Mucosa of stomach (tissue), 1 donor: Measurements from ENCODE around the gene CD164L2.
"Not testable (repeated sequence)": the region's sequence is repeated elsewhere in the genome, so short reads cannot be mapped to it uniquely, and the experiment has no call there.

ENCODE experiments used
- H3K27me3 ChIP-seq: one replicate; pipeline ENCODE4 v1.7.0; 2013; ENCODE audit warnings: mild to moderate bottlenecking, low read length; ENCODE audit not compliant: control insufficient read depth, insufficient read depth
- H3K36me3 ChIP-seq: one replicate; pipeline ENCODE4 v1.7.0; 2013; ENCODE audit warnings: low read length; ENCODE audit not compliant: control insufficient read depth, insufficient read depth
- H3K4me1 ChIP-seq: one replicate; pipeline ENCODE4 v1.7.0; 2013; ENCODE audit warnings: mild to moderate bottlenecking, low read length; ENCODE audit not compliant: control insufficient read depth, insufficient read depth
- H3K4me3 ChIP-seq: one replicate; pipeline ENCODE4 v1.7.0; 2013; ENCODE audit warnings: low read length
- H3K9ac ChIP-seq: one replicate; pipeline ENCODE4 v1.7.0; 2013; ENCODE audit warnings: mild to moderate bottlenecking, low read length, moderate library complexity
- H3K9me3 ChIP-seq: one replicate; pipeline ENCODE4 v1.7.0; 2013; ENCODE audit warnings: mild to moderate bottlenecking, low read length, moderate library complexity; ENCODE audit not compliant: control insufficient read depth
- donor health status: Pancreatic carcinoma.

The CD164L2 gene

GRCh38 chr1:27393641-27394281, 10.6 kb upstream of the CD164L2 start:
- Histone ChIP-seq H3K9me3 (no peaks in the 10 kb centered on the region), H3K36me3 (no peaks in the 10 kb centered on the region), H3K27me3 (no peaks in the 10 kb centered on the region), H3K4me1 (peaks cover 25% of the 10 kb centered on the region), H3K9ac (no peak overlapping the region), H3K4me3 (no peak overlapping the region)

- no peaks in the 10 kb centered on the region for H3K36me3 ChIP-seq
- H3K4me1 ChIP-seq = peaks cover 20% of the 10 kb centered on the region
- H3K27me3 ChIP-seq = no peaks in the 10 kb centered on the region
- H3K4me3 ChIP-seq = no peak overlapping the region
- no peaks in the 10 kb centered on the region for H3K9me3 ChIP-seq
- peak overlapping the region; percentile 56 for H3K9ac ChIP-seq
These were observed 9.9 kb upstream of the CD164L2 start for GRCh38 chr1:27392778-27393635.

GRCh38 chr1:27392096-27392777, 9.1 kb upstream of the CD164L2 start, which contains the start of gene GPR3:
TSS of gene GPR3 (plus strand) at chr1:27392622. CDS start at chr1:27393799, 1,177 bp downstream.
- peaks cover 20% of the 10 kb centered on the region for H3K4me1 ChIP-seq
- no peaks in the 10 kb centered on the region for H3K27me3 ChIP-seq
- no peaks in the 10 kb centered on the region for H3K36me3 ChIP-seq
- H3K9ac ChIP-seq = peak within 1 kb of the TSS; percentile 56
- no peak within 1 kb of the TSS for H3K4me3 ChIP-seq
- H3K9me3 ChIP-seq = no peaks in the 10 kb centered on the region

GRCh38 chr1:27391511-27392095, 8.5 kb upstream of the CD164L2 start:
- no peaks in the 10 kb centered on the region for H3K9me3 ChIP-seq
- H3K9ac ChIP-seq = peak overlapping the region; percentile 8
- no peaks in the 10 kb centered on the region for H3K27me3 ChIP-seq
- H3K36me3 ChIP-seq = no peaks in the 10 kb centered on the region
- peaks cover 20% of the 10 kb centered on the region for H3K4me1 ChIP-seq
- H3K4me3 ChIP-seq = no peak overlapping the region

- Histone ChIP-seq H3K27me3 (no peaks in the 10 kb centered on the region), H3K36me3 (no peaks in the 10 kb centered on the region), H3K4me3 (no peak overlapping the region), H3K9me3 (no peaks in the 10 kb centered on the region), H3K4me1 (peaks cover 21% of the 10 kb centered on the region), H3K9ac (no peak overlapping the region)
These were observed 5.3 kb upstream of the CD164L2 start for GRCh38 chr1:27388337-27389005.

- peaks cover 16% of the 10 kb centered on the region for H3K4me1 ChIP-seq
- H3K9me3 ChIP-seq, H3K36me3 ChIP-seq, H3K9ac ChIP-seq, H3K4me3 ChIP-seq: not testable (repeated sequence)
- H3K27me3 ChIP-seq = peaks cover 14% of the 10 kb centered on the region
These were observed 1.7 kb upstream of the CD164L2 start for GRCh38 chr1:27384797-27385196.

- Histone ChIP-seq H3K4me1 (peaks cover 20% of the 10 kb centered on the region), H3K27me3 (peaks cover 14% of the 10 kb centered on the region), H3K36me3 (no peaks in the 10 kb centered on the region), H3K4me3 (no peak overlapping the region), H3K9me3 (no peaks in the 10 kb centered on the region), H3K9ac (no peak overlapping the region)
These were observed 528 bp upstream of the CD164L2 start for GRCh38 chr1:27383661-27384060.

GRCh38 chr1:27381969-27382762, 967 bp downstream of the CD164L2 start:
- Histone ChIP-seq H3K36me3 (no peaks in the 10 kb centered on the region), H3K9me3 (no peaks in the 10 kb centered on the region), H3K4me3 (no peak overlapping the region), H3K4me1 (peaks cover 20% of the 10 kb centered on the region), H3K27me3 (peaks cover 14% of the 10 kb centered on the region), H3K9ac (no peak overlapping the region)

- peaks cover 20% of the 10 kb centered on the region for H3K4me1 ChIP-seq
- no peak overlapping the region for H3K4me3 ChIP-seq
- peaks cover 14% of the 10 kb centered on the region for H3K27me3 ChIP-seq
- H3K9ac ChIP-seq = no peak overlapping the region
- no peaks in the 10 kb centered on the region for H3K36me3 ChIP-seq
- no peaks in the 10 kb centered on the region for H3K9me3 ChIP-seq
These were observed 2.1 kb downstream of the CD164L2 start for GRCh38 chr1:27380766-27381733.

- H3K4me3 ChIP-seq = no peak overlapping the region
- peaks cover 14% of the 10 kb centered on the region for H3K27me3 ChIP-seq
- no peaks in the 10 kb centered on the region for H3K9me3 ChIP-seq
- peaks cover 20% of the 10 kb centered on the region for H3K4me1 ChIP-seq
- H3K9ac ChIP-seq = no peak overlapping the region
- no peaks in the 10 kb centered on the region for H3K36me3 ChIP-seq
These were observed 2.9 kb downstream of the CD164L2 start for GRCh38 chr1:27380224-27380623.
